Ishikawa (cell line): ENCODE results near the gene ROBO2.

ENCODE experiments used
- MAX ChIP-seq: IDR thresholded peaks from 2 replicates; pipeline ENCODE4 v1.6.1; 2012
- REST ChIP-seq: IDR thresholded peaks from 2 replicates; pipeline ENCODE4 v1.6.1; 2012; ENCODE audit warnings: low read depth, mild to moderate bottlenecking
- TAF1 ChIP-seq: IDR thresholded peaks from 2 replicates; pipeline ENCODE4 v1.6.1; 2012; ENCODE audit warnings: low read depth, mild to moderate bottlenecking
- TEAD4 ChIP-seq: IDR thresholded peaks from 2 replicates; pipeline ENCODE4 v1.6.1; 2012
- YY1 ChIP-seq: IDR thresholded peaks from 2 replicates; pipeline ENCODE4 v1.6.1; 2012; ENCODE audit warnings: low read depth

DNA sequence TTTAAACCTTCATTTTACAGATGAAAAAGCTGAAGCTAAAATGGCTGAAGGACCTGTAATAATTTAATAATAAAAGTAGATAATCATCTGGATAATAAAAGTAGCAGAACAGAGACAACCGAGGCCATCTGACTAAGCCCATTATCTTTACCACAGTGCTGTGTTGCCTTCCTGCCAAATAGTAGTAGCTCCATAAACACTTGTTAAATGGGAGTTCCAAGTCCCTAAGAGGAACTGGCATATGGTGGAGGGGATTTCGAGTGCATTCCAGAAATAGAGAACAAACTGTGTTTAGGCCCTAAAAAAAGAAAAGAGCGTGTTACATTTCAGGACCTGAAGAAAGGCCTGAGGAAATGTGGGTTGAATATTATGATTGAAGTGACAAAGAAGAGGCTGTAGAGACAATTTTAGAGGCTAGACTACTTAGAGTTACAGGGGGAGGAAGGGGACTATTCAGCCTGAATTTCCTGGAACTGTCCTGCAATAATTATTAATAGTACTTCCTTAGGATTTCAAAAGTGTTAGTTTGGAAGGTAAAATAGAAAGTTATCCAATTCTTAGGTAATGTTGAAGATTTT is 424.3 kb downstream of the ROBO2 start:
- TF ChIP-seq TEAD4, result no peak
- TF ChIP-seq YY1, result no peak
- no peak for TF ChIP-seq TAF1
- TF ChIP-seq REST, result no peak
- TF ChIP-seq MAX, result no peak
